ENCODE measurements around the gene OSBPL1A.

OSBPL1A gene

DNA sequence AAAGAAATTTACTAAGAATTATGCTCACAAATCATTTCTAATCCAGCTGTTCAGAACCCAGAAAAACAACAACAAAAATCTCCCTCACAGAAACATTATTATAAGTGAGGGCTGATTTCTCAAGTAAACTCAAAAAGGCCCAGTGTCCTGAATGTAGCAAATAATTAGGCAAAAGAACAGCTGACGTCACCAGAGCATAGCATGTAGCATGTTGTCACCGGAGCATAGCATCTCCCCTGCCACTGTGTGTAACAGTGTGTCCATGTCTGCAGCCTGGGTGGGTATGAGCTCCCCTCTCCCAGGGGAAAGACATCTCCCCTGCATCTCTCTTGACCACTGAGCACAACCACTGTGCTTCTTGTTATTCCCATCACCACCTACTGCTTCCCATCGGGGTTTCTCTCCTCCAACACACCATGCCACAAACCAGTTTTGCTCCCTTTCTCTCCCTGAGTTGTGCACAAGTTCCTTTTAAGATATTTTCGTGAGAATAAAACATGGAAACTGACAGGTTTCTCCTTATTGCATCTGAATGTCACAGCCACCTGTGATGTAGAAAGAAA, 132.0 kb downstream of the OSBPL1A start:
- no peak for FAIRE-seq

DNA sequence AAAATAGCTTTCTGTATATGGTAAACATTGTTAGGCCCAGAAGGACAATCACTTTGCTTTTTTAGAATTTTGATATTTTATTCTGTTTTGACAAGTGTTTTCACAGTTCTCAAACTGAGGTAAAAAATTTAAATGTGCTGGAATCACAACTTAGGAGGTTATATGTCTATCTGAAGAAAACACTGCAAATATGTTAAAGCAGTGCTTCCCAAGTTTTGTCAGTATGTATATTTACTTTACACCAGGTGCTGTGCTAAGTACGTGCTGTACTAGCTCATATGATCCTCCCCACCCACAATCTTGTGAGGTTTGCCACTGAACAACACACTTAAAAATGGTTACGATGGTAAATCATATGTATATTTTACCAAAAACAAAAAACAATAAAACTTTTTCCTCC, 134.6 kb downstream of the OSBPL1A start:
- FAIRE-seq: no peak

DNA sequence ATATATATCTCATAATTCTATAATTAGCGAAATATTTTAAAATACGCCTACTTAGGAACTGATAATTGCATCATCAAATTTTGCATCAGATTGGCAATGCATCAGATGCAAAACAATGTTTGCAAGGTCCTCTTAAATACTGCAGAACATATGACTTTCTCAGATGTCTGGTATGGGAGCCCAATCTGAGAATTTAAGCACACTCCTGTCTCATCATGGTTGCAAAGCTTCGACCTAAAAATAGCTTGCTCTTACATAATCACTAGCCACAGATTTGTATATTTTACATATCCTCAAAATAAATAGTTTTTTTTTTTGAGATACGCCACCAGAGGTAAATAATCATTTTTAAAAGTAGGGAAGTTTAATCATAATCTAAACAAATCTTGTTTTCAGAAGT, 135.5 kb downstream of the OSBPL1A start:
- FAIRE-seq: no peak

DNA sequence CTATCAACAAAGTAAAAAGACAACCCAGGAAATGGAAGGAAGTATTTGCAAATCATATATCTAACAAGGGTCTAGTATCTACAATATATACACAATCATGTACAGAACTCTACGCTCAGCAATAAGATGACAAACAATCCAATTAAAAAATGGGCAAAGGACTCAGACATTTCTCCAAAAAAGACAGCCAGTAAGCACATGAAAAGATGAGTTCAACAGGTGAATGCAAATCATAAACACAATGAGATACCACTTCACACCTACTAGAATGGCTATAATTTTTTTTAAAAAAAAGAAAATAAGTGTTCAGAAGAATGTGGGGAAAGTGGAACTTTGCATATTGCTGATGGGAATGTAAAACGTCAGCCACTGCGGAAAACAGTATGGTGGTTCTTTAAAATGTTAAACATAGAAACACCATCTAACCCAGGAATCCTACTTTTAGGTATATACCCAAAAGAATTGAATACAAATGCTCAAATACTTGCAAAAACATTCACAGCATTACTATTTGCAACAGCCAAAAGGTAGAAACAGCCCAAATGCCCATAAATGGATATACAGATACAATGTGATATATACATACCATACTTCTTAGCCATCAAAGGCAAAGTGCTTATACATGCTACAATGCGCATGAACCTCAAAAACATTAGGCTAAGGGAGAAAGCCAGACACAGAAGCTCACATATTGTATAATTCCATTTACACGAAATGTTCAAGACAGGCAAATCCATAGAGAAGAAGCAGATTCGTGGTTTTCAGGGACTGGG, 137.6 kb downstream of the OSBPL1A start:
- FAIRE-seq: no peak

DNA sequence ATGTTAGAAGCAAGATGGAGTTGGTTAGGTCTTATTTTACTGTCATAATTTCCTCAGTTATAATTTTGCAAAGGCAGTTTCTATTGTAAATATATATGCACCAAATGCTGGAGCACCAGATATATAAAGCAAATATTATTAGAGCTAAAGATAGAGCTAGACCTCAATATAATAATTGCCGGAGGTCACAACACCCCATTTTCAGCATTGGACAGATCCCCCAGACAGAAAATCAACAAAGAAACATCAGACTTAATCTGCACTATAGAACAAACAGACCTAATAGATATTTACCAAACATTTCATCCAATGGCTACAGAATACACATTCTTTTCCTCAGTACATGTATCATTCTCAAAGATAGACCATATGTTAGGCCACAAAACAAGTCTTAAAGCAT, 143.6 kb downstream of the OSBPL1A start:
- no peak for FAIRE-seq

DNA sequence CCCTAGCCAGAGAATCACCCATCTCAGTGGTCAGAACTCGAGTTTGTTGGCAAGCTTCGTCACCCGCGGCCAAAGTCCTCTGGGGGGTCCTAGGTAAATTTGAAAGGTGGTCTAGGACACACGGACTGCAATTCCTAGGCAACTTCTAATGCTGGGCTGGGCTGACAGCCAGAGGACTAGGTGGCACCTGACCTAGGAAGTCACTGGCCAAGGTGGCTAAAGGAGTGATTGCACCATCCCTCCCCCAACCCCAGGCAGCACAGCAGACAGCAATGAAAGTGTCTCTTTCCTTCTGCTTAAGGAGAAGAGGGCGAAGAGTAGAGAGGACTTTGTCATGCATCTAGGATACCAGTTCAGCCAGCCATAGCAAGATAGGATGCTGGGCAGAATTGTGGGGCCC, 147.9 kb downstream of the OSBPL1A start:
- no peak for FAIRE-seq

DNA sequence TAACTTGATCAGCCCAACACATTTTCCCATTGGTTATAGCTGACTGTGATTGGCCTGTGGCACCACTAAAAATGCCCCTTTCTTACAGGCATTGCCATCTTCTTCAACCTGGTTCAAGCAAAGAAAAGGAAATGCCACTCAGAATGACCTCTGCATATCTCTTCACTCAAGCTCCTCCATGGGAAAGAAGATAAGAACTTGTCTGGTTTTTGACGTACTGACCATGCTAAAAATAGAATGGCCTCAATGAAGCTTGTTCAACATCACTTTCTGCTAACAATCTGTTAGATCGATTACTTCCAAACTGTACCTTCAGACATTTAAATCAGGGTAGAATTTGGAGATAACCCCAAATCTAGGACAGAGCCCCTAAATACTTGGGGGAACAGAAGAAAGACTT, 149.3 kb downstream of the OSBPL1A start:
- no peak for FAIRE-seq

DNA sequence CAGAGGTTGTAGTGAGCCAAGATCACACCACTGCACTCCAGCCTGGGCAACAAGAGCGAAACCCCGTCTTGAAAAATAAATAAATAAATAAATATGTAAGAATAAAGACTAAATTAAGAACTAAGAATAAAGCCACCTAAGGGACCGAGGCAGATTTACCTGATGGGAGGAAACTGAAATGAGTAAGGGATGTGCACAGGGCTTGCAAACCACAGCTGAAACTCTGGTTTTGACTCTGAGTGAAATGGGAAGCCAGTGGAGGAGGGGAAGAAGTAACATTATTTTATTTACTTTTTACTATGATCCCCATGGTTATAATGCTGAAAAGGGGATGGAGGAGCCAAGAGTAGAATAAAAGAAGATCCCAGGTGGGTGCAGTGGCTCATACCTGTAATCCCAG, 151.5 kb downstream of the OSBPL1A start:
- FAIRE-seq: no peak

DNA sequence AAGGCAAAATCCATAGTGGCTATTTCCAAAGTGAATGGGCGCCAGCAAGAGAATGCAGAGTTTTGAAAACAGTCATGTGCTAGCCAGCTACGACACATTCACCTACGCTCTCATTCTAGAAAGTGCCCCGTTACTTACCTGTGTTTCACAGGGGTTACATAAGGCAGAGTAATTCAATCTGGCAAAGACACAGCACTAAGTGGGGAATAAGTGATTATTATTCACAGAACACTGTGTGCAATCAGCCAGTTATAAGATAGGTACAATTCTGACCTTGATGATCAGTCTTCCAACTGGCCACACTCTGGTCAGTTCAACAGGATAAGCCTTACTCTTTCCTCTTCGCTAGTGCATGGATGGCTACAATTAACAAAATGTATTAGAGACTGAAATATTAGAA, 152.9 kb downstream of the OSBPL1A start:
- FAIRE-seq: no peak

DNA sequence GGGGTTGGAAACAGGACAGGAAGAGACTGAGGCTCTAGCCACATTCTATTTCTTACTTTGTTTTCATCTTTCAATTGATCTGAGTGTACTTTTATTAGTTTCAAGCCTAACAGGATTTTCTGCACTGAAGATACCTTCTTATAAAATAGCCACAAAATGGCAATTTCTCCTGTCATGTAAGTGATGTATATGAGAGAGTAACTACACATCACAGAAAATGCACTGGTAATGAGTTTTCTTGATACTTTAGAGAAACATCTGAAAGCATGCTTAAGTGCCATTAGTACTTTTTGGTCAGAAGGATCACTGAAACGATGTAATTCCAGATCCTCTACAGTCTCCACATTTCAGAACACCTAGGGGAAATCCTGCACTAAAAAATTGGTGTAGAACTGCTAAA, 153.9 kb downstream of the OSBPL1A start:
- FAIRE-seq: no peak

DNA sequence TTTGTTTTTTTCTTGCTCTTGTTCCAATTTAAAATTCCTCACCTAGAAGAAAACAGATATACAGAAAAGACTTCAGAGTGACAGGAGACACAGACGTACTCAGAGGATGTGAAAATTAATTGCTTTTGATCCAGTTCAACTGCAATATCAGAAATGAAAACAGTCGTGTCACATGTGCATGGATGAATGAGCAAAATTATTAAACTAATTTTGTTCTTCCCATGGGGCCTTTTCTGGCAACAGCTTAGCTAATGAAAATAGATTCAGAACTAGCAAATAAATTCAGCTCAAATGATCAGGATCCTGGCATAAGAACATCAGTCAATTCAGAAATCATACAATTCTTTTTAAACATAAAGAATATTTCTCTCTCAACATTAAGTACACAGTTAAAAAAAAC, 158.3 kb downstream of the OSBPL1A start:
- FAIRE-seq: no peak

DNA sequence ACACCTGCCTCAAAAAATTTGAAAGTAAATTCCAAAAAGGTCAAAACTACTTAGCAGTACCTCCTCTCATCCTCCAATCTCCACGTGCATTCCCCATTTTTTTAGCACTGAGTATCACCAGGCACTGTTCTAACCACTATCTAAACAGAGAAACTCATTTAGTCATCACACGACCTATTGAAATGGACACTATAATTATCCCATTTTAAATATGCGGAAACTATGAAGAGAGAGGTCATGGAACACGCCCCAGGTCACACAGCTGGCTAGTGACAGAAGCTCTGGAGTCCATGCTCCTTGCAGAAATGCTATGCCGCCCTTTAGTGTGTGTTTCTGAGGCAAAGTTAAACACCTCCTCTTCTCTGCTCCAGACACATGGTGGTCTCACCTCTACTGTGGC, 159.2 kb downstream of the OSBPL1A start:
- no peak for FAIRE-seq

DNA sequence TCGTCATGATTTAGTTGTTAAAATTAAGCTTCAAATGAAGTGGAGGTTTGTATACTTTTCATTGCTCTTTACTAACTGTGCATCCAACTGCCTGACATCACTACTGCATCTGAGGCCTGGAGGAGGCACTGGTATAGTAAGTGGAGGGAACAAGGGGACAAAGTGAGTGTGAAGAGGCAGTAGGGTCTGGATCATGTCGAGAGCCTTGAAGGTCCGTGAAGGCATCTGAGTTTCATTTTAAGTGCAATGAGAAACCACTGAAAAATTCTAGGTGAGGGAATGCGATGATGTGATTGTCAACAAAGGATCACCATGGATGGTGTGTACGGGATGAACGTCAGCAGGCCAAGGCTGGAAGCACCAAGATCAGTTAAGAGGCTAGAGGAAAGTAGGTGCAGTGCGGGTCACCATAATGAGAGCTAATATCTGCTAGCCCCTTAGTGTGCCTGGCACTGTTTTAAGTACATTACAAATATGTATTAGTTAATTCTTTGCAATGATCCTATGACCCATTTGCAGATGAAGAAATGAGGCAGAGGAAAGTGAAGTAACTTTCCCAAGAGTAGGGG, 162.7 kb downstream of the OSBPL1A start:
- FAIRE-seq: no peak

DNA sequence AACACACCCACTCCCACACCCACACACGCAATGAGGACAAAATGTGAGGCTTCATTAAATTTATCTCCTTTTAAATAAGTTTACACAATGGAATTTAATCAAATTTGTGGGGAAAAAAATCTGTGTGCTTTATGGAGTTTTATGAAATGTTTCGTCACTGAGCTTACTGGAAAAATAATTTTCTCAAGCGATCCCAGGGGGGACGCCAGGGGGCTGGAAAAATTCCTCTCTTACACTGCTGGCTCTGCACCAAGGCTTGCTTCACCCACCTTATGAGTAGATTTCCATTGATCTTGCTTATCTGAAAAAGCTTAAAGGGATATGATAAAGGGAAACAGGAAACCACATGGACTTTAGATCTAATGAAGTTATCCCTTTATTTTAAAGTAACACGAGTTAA, 163.3 kb downstream of the OSBPL1A start:
- no peak for FAIRE-seq

DNA sequence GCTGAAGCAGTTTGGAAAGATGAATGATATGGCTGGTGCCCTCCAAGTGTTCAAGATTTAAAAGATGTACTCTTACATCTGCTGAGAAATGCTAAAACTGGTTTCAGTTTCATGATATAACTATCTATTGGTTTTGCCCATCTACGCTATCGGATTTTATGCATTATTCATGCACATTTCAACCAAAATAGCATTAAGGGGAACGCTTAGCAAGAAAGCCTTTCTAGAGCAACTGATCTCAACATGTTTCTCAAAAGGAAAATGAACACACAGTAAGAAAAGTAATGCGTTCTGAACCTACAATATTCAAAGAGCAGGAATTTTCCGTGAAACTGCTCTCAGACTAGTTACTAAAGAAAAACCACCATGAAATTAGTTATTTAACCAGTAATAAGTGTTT, 164.8 kb downstream of the OSBPL1A start:
- no peak for FAIRE-seq

DNA sequence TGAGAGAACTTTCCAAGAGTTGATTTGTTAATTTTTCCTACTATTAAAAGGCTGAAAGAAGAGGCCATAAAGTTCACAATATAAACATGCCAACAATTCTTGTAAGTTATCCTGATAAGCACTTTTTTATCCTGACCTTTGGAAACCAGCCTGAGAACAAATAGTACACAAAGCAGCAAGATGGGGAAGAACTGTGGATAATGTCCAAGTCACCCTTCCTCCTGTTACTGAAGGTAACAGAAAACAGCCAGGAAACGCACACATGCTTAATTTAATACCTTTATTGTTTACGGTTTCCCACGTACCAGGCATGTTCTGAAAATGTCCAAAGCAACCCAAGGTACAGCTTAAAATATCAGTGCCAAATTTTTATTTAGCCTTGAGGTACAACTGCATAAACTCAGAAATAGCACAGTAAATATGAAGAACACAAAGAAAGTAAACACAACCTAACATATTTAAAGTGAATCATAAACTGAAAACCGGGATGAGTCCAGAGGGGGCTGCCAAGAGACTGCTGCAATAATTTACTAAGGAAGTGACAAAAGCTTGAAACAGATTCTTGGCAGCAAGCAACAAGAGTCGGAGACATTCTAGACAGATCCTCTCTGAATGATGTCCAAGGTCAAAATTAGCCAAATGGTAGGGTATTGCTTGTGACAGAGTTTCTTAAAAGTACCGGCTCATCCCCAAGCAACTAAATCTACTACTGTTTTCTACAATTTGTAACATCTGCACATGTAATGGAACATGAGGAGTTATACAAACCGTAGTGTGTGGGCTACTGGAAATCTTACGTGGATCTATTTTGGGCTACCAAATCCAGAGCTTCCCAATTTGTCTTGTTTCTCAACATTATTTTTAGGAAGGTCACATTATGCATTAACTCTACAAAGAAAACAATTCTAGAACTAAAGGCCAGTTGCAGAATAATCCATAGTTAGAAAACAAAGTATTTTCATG, 165.6 kb downstream of the OSBPL1A start:
- no peak for FAIRE-seq

DNA sequence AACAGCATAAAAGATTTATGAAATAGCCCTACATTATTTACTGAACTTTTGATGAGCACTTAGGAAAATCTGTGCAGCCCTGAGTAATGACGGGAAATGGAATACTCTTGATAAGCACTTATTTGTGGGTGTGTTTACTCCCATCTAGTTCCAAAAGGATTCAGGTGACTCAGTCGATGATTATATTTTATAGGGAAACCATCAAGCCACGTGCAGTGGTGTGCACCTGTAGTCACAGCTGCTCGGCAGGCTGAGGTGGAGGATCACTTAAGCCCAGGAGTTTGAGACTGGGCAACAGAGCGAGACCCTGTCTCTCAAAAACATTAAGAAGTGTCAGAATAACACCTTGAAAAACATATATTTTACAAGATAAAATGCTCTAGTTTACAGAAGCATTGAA, 166.9 kb downstream of the OSBPL1A start:
- FAIRE-seq: no peak

DNA sequence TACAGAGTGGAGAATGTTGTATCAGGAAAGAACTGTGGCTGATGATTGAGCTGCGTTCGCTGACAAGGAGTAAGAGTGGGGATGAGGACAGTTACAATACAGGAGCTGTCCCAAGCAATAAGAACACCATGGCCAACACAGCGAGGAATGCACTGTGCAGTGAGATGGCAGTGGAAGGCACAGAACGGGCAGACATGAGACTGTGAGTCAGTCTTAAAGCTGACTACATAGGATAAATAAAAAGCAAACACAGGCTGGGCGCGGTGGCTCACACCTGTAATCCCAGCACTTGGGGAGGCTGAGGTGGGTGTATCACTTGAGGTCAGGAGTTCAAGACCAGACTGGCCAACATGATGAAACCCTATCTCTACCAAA, 169.0 kb downstream of the OSBPL1A start:
- no peak for FAIRE-seq

DNA sequence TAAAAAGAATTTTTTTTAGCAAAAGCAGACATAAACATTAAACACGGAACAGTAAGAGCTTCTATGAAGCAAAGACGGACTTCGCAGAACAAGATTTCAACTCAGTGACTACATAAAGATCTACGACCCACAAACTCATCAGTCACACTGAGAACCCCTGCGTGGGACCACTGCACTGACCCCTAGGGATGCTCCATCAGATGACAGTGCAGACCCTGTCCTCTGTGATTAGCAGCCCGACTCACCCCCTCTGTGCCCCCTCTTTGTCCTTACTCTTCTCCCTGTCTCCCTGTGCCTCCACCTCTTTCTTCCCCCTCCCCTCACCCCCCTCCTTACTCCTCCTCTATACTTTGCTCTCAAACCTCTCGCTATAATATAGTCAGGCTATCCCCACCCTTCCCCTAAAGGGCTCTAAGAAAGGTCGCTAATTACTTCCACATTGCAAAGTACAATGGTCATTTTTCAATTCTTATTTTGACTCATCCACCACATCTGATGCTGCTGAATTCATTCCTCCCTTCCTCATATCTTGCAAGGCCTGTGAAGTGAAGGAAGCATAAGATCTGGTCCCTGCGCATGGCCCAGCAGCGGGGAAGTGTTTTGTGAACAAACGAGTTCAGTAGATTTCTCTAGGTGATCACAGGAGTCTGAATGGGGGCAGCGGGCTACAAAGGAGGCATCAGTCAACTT, 169.5 kb downstream of the OSBPL1A start:
- FAIRE-seq: no peak

DNA sequence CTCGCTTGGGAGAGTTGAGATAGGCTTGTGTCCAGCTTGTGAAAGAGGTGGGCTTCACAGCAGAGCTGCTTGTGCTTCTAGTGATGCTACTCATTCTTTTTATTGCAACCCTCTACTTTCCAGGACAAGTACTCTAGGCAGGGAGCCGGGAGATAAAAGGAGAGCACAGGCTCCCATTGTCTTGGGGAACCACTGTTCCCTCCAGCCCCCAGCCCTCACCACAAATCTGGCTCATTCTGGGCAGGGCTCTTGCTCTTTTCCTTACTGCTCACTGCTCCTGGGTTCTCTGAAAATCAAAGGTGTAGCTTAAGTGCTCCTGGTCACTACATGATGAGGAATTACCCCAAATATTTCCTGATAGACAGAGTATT, 177.3 kb downstream of the OSBPL1A start:
- no peak for FAIRE-seq

DNA sequence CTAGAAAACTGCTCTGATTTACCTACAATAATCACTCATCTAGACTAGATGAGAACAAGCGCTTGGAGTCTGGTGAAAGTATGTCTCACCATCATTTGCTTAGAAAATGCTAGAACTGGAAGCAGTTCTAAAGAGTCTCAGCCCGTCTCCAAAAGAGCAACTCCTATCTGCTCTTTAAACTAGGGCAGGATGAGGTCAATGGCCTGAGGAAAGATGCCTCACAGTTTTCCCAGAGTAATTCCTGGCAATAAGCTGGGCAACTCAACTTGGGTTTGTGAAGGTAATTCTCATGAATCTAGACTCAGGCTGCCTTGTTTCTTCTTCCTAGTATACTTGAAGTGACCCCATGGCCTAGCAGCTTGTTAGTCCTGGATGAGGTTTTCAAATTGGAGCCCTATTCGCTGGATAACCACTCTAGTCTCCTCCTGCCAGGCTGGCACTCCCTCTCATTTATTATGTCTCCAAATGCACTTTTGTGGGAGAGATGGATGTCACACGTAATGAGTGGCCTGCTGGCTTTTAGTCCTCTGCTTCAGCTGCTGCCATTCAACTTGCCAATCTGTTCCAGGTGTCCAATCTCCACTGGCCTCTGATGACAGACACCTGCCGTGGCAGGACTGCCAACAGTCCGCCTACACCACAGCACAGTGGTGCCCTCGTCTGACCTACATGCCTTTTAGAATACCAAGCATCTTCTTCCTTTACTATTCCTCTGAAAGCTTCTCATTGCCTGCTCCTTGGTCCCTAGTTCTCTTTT, 177.9 kb downstream of the OSBPL1A start:
- no peak for FAIRE-seq

DNA sequence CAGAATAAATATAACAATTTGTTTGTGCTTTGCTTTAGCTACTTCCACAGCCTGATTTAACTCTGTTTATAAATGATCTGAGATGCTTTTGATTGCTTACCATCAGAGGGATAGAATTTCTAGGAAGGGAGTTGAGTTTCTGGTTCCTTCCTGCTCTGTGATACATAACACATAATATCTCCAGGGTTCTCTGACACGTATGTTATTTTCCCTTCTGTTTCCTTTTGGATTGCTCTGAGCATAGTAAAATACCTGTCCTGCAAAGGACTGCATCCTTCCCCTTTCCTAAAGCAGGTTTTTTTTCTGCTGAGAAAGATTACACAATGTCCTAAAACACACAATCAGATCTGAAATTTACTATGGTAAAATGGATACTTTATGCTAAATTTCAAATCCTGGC, 182.7 kb downstream of the OSBPL1A start:
- no peak for FAIRE-seq
